OCI-LY3 (cell line): Measurements from ENCODE around the gene VASN.

Experiments
- H2AFZ ChIP-seq: fragments of 200-600, 300-600 bp; shearing (Covaris generic); 2 replicates; pipeline ENCODE4 v1.6.0; 2014; ENCODE audit warnings: antibody characterized with exemption, low read depth, low read length
- H3K27ac ChIP-seq: fragments of 200-600, 300-600 bp; sonication (generic); 2 replicates; pipeline ENCODE4 v1.5.1; 2014; ENCODE audit warnings: mild to moderate bottlenecking, low read length, moderate library complexity, mixed read lengths
- H3K27me3 ChIP-seq: fragments of 200-600, 300-600 bp; sonication (generic); 2 replicates; pipeline ENCODE4 v1.6.1; 2014; ENCODE audit warnings: low read depth, low read length, mixed read lengths
- H3K36me3 ChIP-seq: fragments of 200-600, 300-600 bp; sonication (generic); replicated peaks from 2 replicates; pipeline ENCODE3; 2014; ENCODE audit warnings: low read depth, low read length, mixed read lengths
- H3K4me1 ChIP-seq: fragments of 300-600, 200-600 bp; sonication (generic); 2 replicates; pipeline ENCODE4 v1.6.1; 2014; ENCODE audit warnings: low read length, mixed read lengths
- H3K4me2 ChIP-seq: fragments of 200-600, 300-600 bp; sonication (generic); 2 replicates; pipeline ENCODE4 v1.6.1; 2014; ENCODE audit warnings: low read length, mixed read lengths
- H3K4me3 ChIP-seq: fragments of 300-600, 200-600 bp; sonication (generic); 2 replicates; pipeline ENCODE4 v1.5.1; 2014; ENCODE audit warnings: antibody characterized with exemption, mild to moderate bottlenecking, low read length, moderate library complexity
- H3K79me2 ChIP-seq: fragments of 300-600, 200-600 bp; shearing (Covaris generic); 2 replicates; pipeline ENCODE4 v1.6.1; 2014; ENCODE audit warnings: mild to moderate bottlenecking, low read length, mixed read lengths
- H3K9ac ChIP-seq: fragments of 300-600, 200-600 bp; shearing (Covaris generic); 2 replicates; pipeline ENCODE4 v1.6.0; 2014; ENCODE audit warnings: mild to moderate bottlenecking, low read length, moderate library complexity
- H3K9me3 ChIP-seq: fragments of 200-600, 300-600 bp; shearing (Covaris generic); 2 replicates; pipeline ENCODE4 v1.6.1; 2014; ENCODE audit warnings: low read length, mixed read lengths; ENCODE audit not compliant: insufficient read depth
- H4K20me1 ChIP-seq: fragments of 200-600, 300-600 bp; sonication (generic); 2 replicates; pipeline ENCODE4 v1.6.1; 2016; ENCODE audit warnings: low read length, mixed read lengths; ENCODE audit not compliant: insufficient read depth
- EZH2phosphoT487 ChIP-seq: fragments of 200-600 bp; shearing (Covaris generic); IDR thresholded peaks from 2 replicates; pipeline ENCODE4 v1.6.1; 2018; ENCODE audit warnings: antibody characterized with exemption, mixed run types, low read depth
- TF ChIP-seq, protein P1 (sequence below): fragments of 200-600, 300-600 bp; sonication (generic); IDR thresholded peaks from 2 replicates; pipeline ENCODE4 v1.5.1; 2014; ENCODE audit warnings: antibody characterized with exemption, low read length, low read depth

Gene VASN

GRCh38 chr16:4328046-4328781 is 43.4 kb upstream of the VASN start:
- peak overlapping the region; percentile 76 for H2AFZ ChIP-seq
- H4K20me1 ChIP-seq: no peaks in the 10 kb centered on the region
- H3K79me2 ChIP-seq: no peaks in the 10 kb centered on the region
- H3K9ac ChIP-seq: peak overlapping the region; percentile 82
- no peaks in the 10 kb centered on the region for H3K9me3 ChIP-seq
- peak overlapping the region; percentile 89 for H3K4me3 ChIP-seq
- no peaks in the 10 kb centered on the region for H3K27me3 ChIP-seq
- peak overlapping the region; percentile 88 for H3K4me2 ChIP-seq
- no peaks in the 10 kb centered on the region for H3K36me3 ChIP-seq
- no peak for TF ChIP-seq EZH2phosphoT487
- TF ChIP-seq, protein P1, sequence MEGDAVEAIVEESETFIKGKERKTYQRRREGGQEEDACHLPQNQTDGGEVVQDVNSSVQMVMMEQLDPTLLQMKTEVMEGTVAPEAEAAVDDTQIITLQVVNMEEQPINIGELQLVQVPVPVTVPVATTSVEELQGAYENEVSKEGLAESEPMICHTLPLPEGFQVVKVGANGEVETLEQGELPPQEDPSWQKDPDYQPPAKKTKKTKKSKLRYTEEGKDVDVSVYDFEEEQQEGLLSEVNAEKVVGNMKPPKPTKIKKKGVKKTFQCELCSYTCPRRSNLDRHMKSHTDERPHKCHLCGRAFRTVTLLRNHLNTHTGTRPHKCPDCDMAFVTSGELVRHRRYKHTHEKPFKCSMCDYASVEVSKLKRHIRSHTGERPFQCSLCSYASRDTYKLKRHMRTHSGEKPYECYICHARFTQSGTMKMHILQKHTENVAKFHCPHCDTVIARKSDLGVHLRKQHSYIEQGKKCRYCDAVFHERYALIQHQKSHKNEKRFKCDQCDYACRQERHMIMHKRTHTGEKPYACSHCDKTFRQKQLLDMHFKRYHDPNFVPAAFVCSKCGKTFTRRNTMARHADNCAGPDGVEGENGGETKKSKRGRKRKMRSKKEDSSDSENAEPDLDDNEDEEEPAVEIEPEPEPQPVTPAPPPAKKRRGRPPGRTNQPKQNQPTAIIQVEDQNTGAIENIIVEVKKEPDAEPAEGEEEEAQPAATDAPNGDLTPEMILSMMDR: peak; percentile 46
- no peak overlapping the region for H3K27ac ChIP-seq
- H3K4me1 ChIP-seq: peaks cover 19% of the 10 kb centered on the region

DNA sequence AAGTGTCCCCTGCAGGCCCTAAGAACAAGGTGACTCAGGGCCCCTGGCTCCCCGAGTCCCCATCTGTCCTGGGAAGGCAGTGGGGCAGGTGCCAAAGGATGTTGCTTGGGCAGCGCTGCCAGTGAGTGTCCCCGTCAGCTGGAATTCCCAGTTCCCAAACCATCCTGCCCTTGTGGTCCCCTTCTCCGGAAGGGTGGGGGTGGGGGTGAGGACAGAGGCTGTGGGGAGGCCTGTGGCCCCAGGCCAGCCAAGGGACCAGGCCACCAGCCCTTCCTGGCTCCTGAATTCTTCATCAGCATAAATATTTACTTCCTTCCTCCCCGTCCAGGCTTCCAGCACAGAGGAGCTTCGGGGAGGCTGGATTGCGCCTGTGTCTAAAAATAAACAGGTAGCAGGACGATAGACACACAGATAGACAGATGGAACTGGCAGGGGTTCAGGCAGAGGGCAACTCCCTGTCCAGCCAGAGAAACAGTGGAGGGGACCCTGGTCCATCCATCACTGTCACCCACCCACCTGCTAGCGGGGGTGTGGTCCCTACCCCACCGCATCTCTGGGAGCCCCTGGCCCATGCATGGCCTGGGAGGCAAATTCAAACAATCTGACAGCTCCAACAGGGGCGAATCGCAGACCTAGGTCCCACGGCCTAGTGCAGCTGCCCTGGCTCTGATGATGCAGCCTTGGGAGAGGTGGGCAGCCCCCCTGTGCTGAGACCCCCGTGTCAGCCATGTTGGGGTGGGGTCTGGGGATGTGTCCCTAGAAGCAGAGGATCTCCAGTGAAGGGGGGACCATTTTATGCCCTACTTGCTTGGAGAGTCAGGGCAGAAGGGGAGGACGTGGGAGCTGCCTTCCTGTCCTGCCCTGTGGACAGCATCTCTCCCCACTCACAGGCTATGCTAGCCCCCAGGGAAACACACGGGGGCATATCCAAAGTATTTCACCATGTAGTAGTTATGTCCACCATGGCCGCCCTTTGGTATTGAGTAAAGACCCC is 42.6 kb upstream of the VASN start:
- peak overlapping the region; percentile 89 for H3K4me3 ChIP-seq
- peak overlapping the region; percentile 88 for H3K4me2 ChIP-seq
- TF ChIP-seq, protein P1: no peak
- no peak for TF ChIP-seq EZH2phosphoT487
- H4K20me1 ChIP-seq: no peaks in the 10 kb centered on the region
- peak overlapping the region; percentile 76; the same call in 1 of the 2 replicates for H2AFZ ChIP-seq
- no peaks in the 10 kb centered on the region for H3K9me3 ChIP-seq
- no peaks in the 10 kb centered on the region for H3K79me2 ChIP-seq
- peak overlapping the region; percentile 82 for H3K9ac ChIP-seq
- no peaks in the 10 kb centered on the region for H3K27me3 ChIP-seq
- peaks cover 19% of the 10 kb centered on the region for H3K4me1 ChIP-seq
- H3K36me3 ChIP-seq: no peaks in the 10 kb centered on the region
- no peak overlapping the region for H3K27ac ChIP-seq

DNA sequence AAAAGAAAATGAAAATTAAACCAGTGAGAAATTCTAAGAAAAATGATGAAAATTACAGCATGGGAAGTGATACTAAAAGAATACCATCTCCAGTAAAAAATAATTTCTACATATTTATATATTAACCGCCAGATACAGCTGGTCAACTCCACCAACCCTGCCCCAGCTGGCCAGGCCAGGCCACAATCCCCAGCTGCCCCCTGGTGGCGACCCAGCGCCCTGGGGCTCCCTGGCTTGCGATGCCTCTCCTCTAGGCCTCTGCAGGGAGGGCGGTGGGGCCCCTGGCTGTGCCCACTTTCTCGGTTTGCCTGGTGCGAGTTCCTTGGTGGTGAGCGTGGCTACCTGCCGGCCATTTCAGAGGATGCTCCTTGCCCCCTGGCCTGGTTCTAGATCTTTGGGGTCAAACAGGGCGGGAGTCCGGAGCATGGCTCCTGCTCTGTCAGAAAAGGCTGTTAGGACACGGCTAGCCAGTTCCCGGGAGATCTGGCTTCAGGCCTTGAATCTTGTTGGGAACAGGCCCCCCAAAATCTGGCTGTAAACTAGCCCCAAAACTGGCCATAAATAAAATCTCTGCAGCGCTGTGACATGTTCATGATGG is 41.3 kb upstream of the VASN start:
- H3K4me2 ChIP-seq: no peak overlapping the region
- H3K4me1 ChIP-seq: peaks cover 15% of the 10 kb centered on the region
- H3K36me3 ChIP-seq: no peaks in the 10 kb centered on the region
- H3K79me2 ChIP-seq: no peaks in the 10 kb centered on the region
- TF ChIP-seq, protein P1: peak; percentile 88
- no peak for TF ChIP-seq EZH2phosphoT487
- H2AFZ ChIP-seq: no peak overlapping the region
- H3K4me3 ChIP-seq: no peak overlapping the region
- H4K20me1 ChIP-seq: no peaks in the 10 kb centered on the region
- no peak overlapping the region for H3K9ac ChIP-seq
- H3K27ac ChIP-seq: no peak overlapping the region
- H3K9me3 ChIP-seq: no peaks in the 10 kb centered on the region
- no peaks in the 10 kb centered on the region for H3K27me3 ChIP-seq
